Stimulated activated CD4-positive, alpha-beta T cell treated with anti-CD3 and anti-CD28 coated beads, TNF-alpha, amount 100 ng/mL, for 4 hours (primary cell): ENCODE data around the gene CLMN.

Experiments used
- DNase-seq, 3 experiments: peaks; one replicate each; pipeline ENCODE4 v3.0.0-alpha.2; 2020; ENCODE audit warnings: low read depth in 3 of 3

Gene CLMN

GRCh38 chr14:95261616-95262510 lies 57.8 kb downstream of the CLMN start:
- DNase-seq, result no peak

GRCh38 chr14:95260537-95261361 lies 59.0 kb downstream of the CLMN start:
- no peak for DNase-seq

- DNase-seq, result no peak
These were observed 60.7 kb downstream of the CLMN start for GRCh38 chr14:95258754-95259593.

GRCh38 chr14:95258156-95258555 lies 61.6 kb downstream of the CLMN start:
- no peak for DNase-seq

- no peak for DNase-seq
These were observed 62.2 kb downstream of the CLMN start for GRCh38 chr14:95257521-95257920.

- no peak for DNase-seq
These were observed 63.0 kb downstream of the CLMN start for GRCh38 chr14:95256776-95257060.

GRCh38 chr14:95256002-95256775 lies 63.5 kb downstream of the CLMN start:
- no peak for DNase-seq

- DNase-seq, result no peak
These were observed 64.2 kb downstream of the CLMN start for GRCh38 chr14:95255487-95255886.

GRCh38 chr14:95255013-95255412 lies 64.7 kb downstream of the CLMN start:
- DNase-seq, result no peak

- DNase-seq, result no peak
These were observed 65.4 kb downstream of the CLMN start for GRCh38 chr14:95254288-95254687.

GRCh38 chr14:95253039-95253630 lies 66.6 kb downstream of the CLMN start:
- no peak for DNase-seq

- no peak for DNase-seq
These were observed 67.5 kb downstream of the CLMN start for GRCh38 chr14:95252219-95252618.

GRCh38 chr14:95250936-95251335 lies 68.8 kb downstream of the CLMN start:
- no peak for DNase-seq

- no peak for DNase-seq
These were observed 69.5 kb downstream of the CLMN start for GRCh38 chr14:95250140-95250769.

GRCh38 chr14:95248432-95248831 lies 71.3 kb downstream of the CLMN start:
- no peak for DNase-seq

GRCh38 chr14:95246870-95247269 lies 72.8 kb downstream of the CLMN start:
- no peak for DNase-seq

- no peak for DNase-seq
These were observed 74.4 kb downstream of the CLMN start for GRCh38 chr14:95245334-95245733.

GRCh38 chr14:95244587-95244986 lies 75.1 kb downstream of the CLMN start:
- no peak for DNase-seq

- no peak for DNase-seq
These were observed 76.8 kb downstream of the CLMN start for GRCh38 chr14:95242870-95243269.
